ENCODE measurements around the gene SIGLECL1. TPM values are rescaled to one million over a fixed set of nuclear protein-coding genes. Genes with fewer than 3 reads are reported as not detected.

Gene SIGLECL1
- total and polyA plus RNA-seq, 4 donors = 0.03 TPM; not detected in 3

DNA sequence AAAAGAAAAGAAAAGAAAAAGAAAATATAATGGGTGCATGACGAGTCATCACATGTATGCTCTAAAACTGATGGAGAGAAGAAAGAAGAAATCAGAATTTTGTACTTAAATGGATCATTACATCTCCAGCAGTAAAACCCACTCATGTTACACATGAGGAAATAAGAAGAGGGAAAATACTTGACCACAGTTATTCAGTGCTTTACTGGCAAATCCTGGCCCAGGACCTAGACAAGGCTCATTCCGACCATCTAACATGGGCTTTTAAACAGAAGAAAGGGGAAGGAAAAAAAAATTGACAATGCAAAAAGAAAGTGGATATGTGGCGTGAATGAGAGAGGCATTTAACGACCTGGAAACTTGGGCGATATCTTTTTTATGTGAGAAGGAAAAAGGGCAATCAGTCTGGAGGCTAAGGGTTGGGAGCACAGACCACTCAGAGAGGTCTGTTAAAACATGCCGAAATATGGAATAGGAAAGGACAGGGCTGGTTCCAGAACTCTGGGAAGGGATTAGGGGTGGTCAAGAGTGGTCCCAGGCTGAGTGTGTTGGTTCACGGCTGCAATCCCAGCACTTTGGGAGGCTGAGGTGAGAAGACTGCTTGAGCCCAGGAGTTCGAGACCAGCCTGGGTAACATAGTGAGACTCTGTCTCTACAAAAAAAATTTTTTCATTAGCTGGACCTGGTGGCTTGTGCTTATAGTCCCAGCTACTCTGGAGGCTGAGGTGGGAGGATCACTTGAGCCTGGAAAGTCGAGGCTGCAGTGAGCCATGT, 1.6 kb downstream of the SIGLECL1 start:
- ATAC-seq (ENCODE audit: insufficient read depth, low FRiP score) = no peak
- 77% methylated on average over 9 of the region's 9 CpGs for WGBS, 2 donors

DNA sequence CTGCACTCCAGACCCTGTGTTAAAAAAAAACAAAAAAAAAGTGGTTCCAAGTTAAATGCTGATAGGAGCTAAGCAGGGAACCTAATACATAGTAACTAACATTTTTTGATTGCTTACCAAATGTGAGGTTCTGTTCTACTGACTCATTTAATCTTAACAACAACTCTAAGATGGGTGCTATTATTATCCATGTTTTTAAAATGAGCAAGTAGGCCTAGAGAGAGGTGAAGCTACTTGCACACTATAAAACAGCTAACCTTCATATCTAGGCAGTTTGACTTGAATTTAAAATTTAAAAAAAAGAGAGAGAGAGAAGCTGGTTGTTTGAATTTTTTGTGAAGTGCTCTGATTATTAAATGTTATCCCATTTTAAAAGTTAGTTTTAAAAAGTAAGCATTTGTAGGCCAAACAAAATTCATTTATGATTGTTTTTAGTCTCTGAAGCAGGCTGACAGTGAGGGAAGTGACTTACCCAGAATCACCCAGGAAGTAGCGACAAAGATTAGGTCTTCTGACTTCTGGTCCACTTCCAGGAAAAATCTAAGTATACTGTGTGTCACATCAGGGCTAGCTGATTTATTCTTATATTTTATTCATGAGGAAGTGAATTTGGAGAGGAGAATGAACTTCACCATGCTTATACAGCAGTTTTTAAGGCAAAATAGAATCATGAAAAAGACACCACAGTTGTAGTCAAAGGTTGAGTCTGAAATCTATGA, 2.4 kb downstream of the SIGLECL1 start:
- 64 to 70% methylated on average over 1 of the region's 1 CpG for WGBS, 2 donors
- Histone ChIP-seq H3K9ac (ENCODE audit: insufficient read depth in 1 of 2, low read length in 2 of 2) (no peak overlapping the region), H3K27ac (ENCODE audit: low read depth in 1 of 2, low read length in 1 of 2) (no peak overlapping the region), H3K4me1 (ENCODE audit: control insufficient read depth in 5 of 5, insufficient read depth in 5 of 5, low read length in 5 of 5) (no peaks in the 10 kb centered on the region), H3K9me3 (ENCODE audit: control insufficient read depth in 4 of 4, insufficient read depth in 3 of 4, low read length in 3 of 4) (peaks cover 0 to 5% (median 0%) of the 10 kb centered on the region in 4 donors), H3K27me3 (ENCODE audit: control insufficient read depth in 3 of 3, insufficient read depth in 3 of 3, low read length in 2 of 3) (no peaks in the 10 kb centered on the region), H3K36me3 (ENCODE audit: control insufficient read depth in 4 of 4, insufficient read depth in 4 of 4, low read length in 4 of 4) (no peaks in the 10 kb centered on the region), H3K4me3 (no peak overlapping the region)
- DNase-seq = no peak
- TF ChIP-seq, protein P1, sequence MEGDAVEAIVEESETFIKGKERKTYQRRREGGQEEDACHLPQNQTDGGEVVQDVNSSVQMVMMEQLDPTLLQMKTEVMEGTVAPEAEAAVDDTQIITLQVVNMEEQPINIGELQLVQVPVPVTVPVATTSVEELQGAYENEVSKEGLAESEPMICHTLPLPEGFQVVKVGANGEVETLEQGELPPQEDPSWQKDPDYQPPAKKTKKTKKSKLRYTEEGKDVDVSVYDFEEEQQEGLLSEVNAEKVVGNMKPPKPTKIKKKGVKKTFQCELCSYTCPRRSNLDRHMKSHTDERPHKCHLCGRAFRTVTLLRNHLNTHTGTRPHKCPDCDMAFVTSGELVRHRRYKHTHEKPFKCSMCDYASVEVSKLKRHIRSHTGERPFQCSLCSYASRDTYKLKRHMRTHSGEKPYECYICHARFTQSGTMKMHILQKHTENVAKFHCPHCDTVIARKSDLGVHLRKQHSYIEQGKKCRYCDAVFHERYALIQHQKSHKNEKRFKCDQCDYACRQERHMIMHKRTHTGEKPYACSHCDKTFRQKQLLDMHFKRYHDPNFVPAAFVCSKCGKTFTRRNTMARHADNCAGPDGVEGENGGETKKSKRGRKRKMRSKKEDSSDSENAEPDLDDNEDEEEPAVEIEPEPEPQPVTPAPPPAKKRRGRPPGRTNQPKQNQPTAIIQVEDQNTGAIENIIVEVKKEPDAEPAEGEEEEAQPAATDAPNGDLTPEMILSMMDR (IDR thresholded peaks at IDR 0.05; ENCODE audit: control extremely low read depth, extremely low read depth) = no peak
- ATAC-seq (ENCODE audit: insufficient read depth, low FRiP score) = no peak

More for the DNA sequence above, 1.6 kb downstream of the SIGLECL1 start:
- no peak overlapping the region for H3K4me3 ChIP-seq
- no peaks in the 10 kb centered on the region for H3K4me1 ChIP-seq (ENCODE audit: control insufficient read depth in 5 of 5, insufficient read depth in 5 of 5, low read length in 5 of 5)
- no peaks in the 10 kb centered on the region for H3K27me3 ChIP-seq (ENCODE audit: control insufficient read depth in 3 of 3, insufficient read depth in 3 of 3, low read length in 2 of 3)
- TF ChIP-seq, protein P1 (IDR thresholded peaks at IDR 0.05; ENCODE audit: control extremely low read depth, extremely low read depth) = no peak
- no peak overlapping the region for H3K27ac ChIP-seq (ENCODE audit: low read depth in 1 of 2, low read length in 1 of 2)
- no peak for DNase-seq
- H3K36me3 ChIP-seq (ENCODE audit: control insufficient read depth in 4 of 4, insufficient read depth in 4 of 4, low read length in 4 of 4) = no peaks in the 10 kb centered on the region
- H3K9ac ChIP-seq (ENCODE audit: insufficient read depth in 1 of 2, low read length in 2 of 2) = no peak overlapping the region
- H3K9me3 ChIP-seq (ENCODE audit: control insufficient read depth in 4 of 4, insufficient read depth in 3 of 4, low read length in 3 of 4) = peaks cover 0 to 5% (median 0%) of the 10 kb centered on the region in 4 donors

DNA sequence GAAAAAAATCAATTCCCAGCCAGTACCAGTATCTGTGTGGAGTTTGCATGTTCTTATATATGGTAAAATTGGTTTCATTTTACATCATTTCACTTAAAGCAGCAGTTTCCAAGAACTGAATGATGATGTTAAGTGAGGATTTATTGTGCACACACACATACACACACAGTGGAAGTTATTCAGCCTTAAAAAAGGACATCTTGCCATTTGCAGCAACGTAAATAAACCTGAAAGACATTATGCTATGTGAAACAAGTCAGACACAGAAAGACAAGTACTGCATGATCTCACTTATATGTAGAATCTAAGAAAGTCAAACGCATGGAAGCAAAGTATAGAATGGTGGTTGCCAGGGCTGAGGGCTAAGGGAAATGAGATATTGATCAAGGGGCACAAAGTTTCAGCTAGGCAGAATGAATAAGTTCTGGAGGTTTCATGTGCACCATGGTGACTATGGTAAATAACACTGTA, 5.3 kb downstream of the SIGLECL1 start:
- DNase-seq (no peak), ATAC-seq (ENCODE audit: insufficient read depth, low FRiP score) (no peak)
- TF ChIP-seq, protein P1 (IDR thresholded peaks at IDR 0.05; ENCODE audit: control extremely low read depth, extremely low read depth) = no peak
- WGBS, 2 donors = 57 to 82% methylated on average over 2 of the region's 2 CpGs
- Histone ChIP-seq H3K9ac (ENCODE audit: insufficient read depth in 1 of 2, low read length in 2 of 2) (no peak overlapping the region), H3K36me3 (ENCODE audit: control insufficient read depth in 4 of 4, insufficient read depth in 4 of 4, low read length in 4 of 4) (no peaks in the 10 kb centered on the region), H3K4me1 (ENCODE audit: control insufficient read depth in 5 of 5, insufficient read depth in 5 of 5, low read length in 5 of 5) (no peaks in the 10 kb centered on the region), H3K9me3 (ENCODE audit: control insufficient read depth in 4 of 4, insufficient read depth in 3 of 4, low read length in 3 of 4) (peaks cover 0 to 3% (median 0%) of the 10 kb centered on the region in 4 donors), H3K27ac (ENCODE audit: low read depth in 1 of 2, low read length in 1 of 2) (no peak overlapping the region), H3K27me3 (ENCODE audit: control insufficient read depth in 3 of 3, insufficient read depth in 3 of 3, low read length in 2 of 3) (no peaks in the 10 kb centered on the region), H3K4me3 (no peak overlapping the region)

Data from lung (tissue), 12 donors.